Measurements from ENCODE around the gene EAF1.

The EAF1 gene

GRCh38 chr3:15460891-15461531 lies 33.6 kb downstream of the EAF1 start:
- H2AFZ ChIP-seq (ENCODE audit: low read length) = peak overlapping the region; percentile 50; the same call in 1 of the 2 replicates
- H3K9me3 ChIP-seq (ENCODE audit: insufficient read depth, low read depth, low read length) = no peaks in the 10 kb centered on the region
- H3K4me1 ChIP-seq (ENCODE audit: insufficient read depth, low read length, poor library complexity, severe bottlenecking) = peaks cover 30% of the 10 kb centered on the region
- H3K4me3 ChIP-seq (ENCODE audit: low read length, poor library complexity, severe bottlenecking) = peak overlapping the region; percentile 59
- no peak for TF ChIP-seq EZH2phosphoT487 (IDR thresholded peaks at IDR 0.05; ENCODE audit: borderline replicate concordance)
- peak; percentile 37 for TF ChIP-seq CTCF (conservative IDR thresholded peaks at IDR 0.05; ENCODE audit: low read length)
- H3K36me3 ChIP-seq (ENCODE audit: insufficient read depth, low read length) = no peaks in the 10 kb centered on the region
- H3K79me2 ChIP-seq (ENCODE audit: insufficient read depth, low read length) = no peaks in the 10 kb centered on the region
- H3K9ac ChIP-seq (ENCODE audit: low read depth, low read length, poor library complexity, severe bottlenecking) = peak overlapping the region; percentile 72
- H3K27me3 ChIP-seq (ENCODE audit: insufficient read depth, low read length, poor library complexity, severe bottlenecking) = no peaks in the 10 kb centered on the region
- H4K20me1 ChIP-seq (ENCODE audit: insufficient read depth, low read length, poor library complexity, severe bottlenecking) = no peaks in the 10 kb centered on the region
- no peaks in the 10 kb centered on the region for H3F3A ChIP-seq (ENCODE audit: low read depth)
- no peaks in the 10 kb centered on the region for H3K9me2 ChIP-seq (replicated peaks; ENCODE audit: low read depth, low read length)
- H3K4me2 ChIP-seq (ENCODE audit: low read depth, low read length, poor library complexity, severe bottlenecking) = peak overlapping the region; percentile 84

- Histone ChIP-seq H3K9me3 (ENCODE audit: insufficient read depth, low read depth, low read length) (no peaks in the 10 kb centered on the region), H3K36me3 (ENCODE audit: insufficient read depth, low read length) (no peaks in the 10 kb centered on the region), H3K27me3 (ENCODE audit: insufficient read depth, low read length, poor library complexity, severe bottlenecking) (no peaks in the 10 kb centered on the region), H3K9ac (ENCODE audit: low read depth, low read length, poor library complexity, severe bottlenecking) (no peak overlapping the region), H3K4me2 (ENCODE audit: low read depth, low read length, poor library complexity, severe bottlenecking) (no peak overlapping the region), H3F3A (ENCODE audit: low read depth) (no peaks in the 10 kb centered on the region), H2AFZ (ENCODE audit: low read length) (no peak overlapping the region), H3K4me1 (ENCODE audit: insufficient read depth, low read length, poor library complexity, severe bottlenecking) (peaks cover 30% of the 10 kb centered on the region), H3K9me2 (replicated peaks; ENCODE audit: low read depth, low read length) (no peaks in the 10 kb centered on the region), H4K20me1 (ENCODE audit: insufficient read depth, low read length, poor library complexity, severe bottlenecking) (no peaks in the 10 kb centered on the region), H3K79me2 (ENCODE audit: insufficient read depth, low read length) (no peaks in the 10 kb centered on the region), H3K4me3 (ENCODE audit: low read length, poor library complexity, severe bottlenecking) (no peak overlapping the region)
- TF ChIP-seq CTCF (conservative IDR thresholded peaks at IDR 0.05; ENCODE audit: low read length) (no peak), EZH2phosphoT487 (IDR thresholded peaks at IDR 0.05; ENCODE audit: borderline replicate concordance) (no peak)
Observed at GRCh38 chr3:15462451-15462850, 35.1 kb downstream of the EAF1 start.

- Histone ChIP-seq H3K9ac (ENCODE audit: low read depth, low read length, poor library complexity, severe bottlenecking) (no peak overlapping the region), H4K20me1 (ENCODE audit: insufficient read depth, low read length, poor library complexity, severe bottlenecking) (no peaks in the 10 kb centered on the region), H3K9me3 (ENCODE audit: insufficient read depth, low read depth, low read length) (no peaks in the 10 kb centered on the region), H3K4me1 (ENCODE audit: insufficient read depth, low read length, poor library complexity, severe bottlenecking) (peaks cover 24% of the 10 kb centered on the region), H2AFZ (ENCODE audit: low read length) (no peak overlapping the region), H3K27me3 (ENCODE audit: insufficient read depth, low read length, poor library complexity, severe bottlenecking) (no peaks in the 10 kb centered on the region), H3K4me2 (ENCODE audit: low read depth, low read length, poor library complexity, severe bottlenecking) (no peak overlapping the region), H3K4me3 (ENCODE audit: low read length, poor library complexity, severe bottlenecking) (no peak overlapping the region), H3K36me3 (ENCODE audit: insufficient read depth, low read length) (no peaks in the 10 kb centered on the region), H3F3A (ENCODE audit: low read depth) (no peaks in the 10 kb centered on the region), H3K79me2 (ENCODE audit: insufficient read depth, low read length) (no peaks in the 10 kb centered on the region), H3K9me2 (replicated peaks; ENCODE audit: low read depth, low read length) (no peaks in the 10 kb centered on the region)
- TF ChIP-seq EZH2phosphoT487 (IDR thresholded peaks at IDR 0.05; ENCODE audit: borderline replicate concordance) = no peak
- no peak for TF ChIP-seq CTCF (conservative IDR thresholded peaks at IDR 0.05; ENCODE audit: low read length)
Observed at GRCh38 chr3:15465876-15466585, 38.6 kb downstream of the EAF1 start.
